Measurements from ENCODE around the gene IL31RA.

Gene IL31RA

DNA sequence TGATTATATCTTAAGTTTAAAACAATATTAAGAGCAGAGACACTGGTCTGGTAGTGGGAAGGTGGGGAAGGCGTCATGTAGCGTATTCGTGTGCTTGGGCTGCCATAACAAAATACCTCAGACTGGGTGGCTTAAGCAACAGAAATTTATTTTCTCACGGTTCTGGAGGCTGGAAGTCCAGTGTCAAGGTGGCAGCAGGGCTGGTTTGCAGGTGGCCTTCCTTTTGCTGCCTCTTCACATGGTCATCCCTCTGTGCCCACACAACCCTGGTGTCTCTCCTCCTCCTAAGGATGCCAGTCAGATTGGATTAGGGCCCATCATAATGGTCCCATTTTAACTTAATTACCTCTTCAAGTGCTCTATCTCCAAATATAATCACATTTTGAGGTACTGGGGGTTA, 9.6 kb downstream of the IL31RA start:
- DNase-seq = no peak

DNA sequence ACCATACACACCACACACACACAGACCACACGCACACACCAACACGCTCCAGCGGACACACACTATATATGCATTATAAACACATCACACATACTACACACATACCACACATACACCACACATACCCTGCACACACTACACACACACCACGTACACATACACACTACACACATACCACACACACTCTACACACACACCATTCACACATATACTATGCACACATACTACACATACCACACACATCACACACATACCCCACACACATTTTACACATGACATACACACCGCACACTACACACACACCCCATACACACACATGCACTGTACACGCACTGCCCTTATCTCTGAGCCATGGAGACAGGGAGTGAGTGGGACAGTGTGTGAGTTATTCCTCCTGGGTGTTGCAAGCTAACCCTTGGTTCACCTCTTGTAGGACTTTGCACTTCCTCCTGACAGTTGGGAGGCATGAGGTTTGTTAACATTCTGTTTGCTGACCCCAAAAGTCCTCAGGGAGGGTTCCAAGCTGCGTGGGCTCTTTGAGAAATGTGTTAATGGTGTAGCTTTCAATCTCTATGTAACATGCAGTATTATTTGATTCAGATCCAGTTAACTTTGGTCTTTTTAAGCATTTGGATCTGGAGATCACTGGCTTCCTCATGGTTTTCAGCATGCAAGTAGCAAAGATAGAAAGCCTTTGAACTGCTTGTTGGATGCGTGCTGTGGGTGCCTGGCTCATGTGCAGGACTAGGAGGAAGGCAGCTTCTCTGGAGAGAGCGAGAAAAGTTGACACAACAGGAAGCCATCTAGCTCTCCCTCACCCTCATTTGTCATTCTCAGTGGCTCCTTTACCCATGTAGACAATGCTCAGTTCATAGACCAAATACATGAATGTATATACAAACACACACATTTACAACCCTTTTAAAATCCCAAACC, 13.7 kb downstream of the IL31RA start:
- no peak for DNase-seq

DNA sequence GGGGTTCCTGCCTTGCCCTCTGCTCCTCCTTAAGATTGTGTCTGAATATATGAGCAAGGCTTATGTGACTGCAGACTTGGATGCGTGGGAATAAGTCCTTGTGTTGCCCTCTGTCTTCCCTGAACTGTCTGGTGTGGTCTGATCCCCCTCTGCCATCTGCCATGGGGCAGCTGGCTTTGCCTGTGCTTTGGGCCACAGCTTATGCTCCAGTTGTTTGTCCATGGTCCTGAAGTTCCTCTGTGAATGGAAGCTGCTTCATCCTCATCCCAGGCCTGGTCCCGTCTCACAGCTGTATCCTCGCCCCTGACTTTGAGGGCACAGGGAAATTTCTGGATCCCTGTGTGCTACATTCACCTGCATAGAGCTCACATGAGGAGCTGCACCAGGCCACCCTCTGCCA, 14.7 kb downstream of the IL31RA start:
- DNase-seq = no peak

DNA sequence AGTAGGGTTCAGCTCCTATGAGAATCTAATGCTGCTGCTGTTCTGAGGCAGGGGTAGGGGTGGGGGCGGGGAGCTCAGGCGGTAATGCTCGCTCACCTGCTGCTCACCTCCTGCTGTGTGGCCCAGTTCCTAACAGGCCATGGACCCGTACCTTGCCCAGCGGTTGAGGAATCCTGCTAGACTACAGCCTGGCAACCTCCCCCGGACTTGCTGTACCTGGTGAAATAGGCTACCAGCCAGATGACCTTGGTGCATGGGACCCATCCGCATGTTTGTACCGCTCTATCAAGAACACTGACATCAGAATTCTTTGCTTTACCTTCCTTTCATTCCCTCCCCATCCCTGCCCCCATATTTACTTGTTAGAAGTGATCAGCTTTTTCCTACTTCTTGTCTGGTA, 15.3 kb downstream of the IL31RA start:
- no peak for DNase-seq

DNA sequence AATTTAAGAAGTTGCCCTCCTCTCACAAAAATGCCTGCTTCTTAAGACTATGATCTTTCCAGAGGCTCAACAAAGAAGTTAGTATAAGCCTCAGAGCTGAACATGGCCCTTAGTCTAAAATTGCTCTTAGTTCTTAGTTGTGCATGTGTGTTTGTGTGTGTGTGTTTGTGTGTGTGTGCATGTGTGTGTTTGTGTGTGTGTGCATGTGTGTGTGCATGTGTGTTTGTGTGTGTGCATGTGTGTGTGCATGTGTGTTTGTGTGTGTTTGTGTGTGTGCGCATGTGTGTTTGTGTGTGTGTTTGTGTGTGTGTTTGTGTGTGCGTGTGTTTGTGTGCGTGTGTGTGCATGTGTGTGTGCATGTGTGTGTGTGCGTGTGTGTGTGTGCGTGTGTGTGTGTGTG, 15.8 kb downstream of the IL31RA start:
- no peak for DNase-seq

DNA sequence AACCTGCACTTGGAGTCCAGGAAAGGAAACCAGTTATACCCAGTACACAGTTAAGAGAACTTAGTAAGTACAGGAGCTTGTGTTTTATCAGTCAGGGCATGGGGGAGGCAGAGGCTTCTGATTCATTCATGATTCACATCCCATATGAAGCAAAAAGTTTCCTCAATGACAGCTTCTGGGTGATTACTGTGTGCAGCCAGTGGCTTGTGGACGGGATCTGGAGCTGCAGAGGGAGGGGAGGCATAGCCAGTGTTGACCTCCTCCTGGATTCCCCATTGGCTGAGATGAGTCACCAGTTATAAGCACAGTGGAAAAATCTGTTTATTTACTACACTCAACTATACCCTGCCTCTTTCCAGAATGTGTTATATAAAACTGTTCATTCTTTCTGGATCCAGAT, 17.7 kb downstream of the IL31RA start:
- DNase-seq = no peak

DNA sequence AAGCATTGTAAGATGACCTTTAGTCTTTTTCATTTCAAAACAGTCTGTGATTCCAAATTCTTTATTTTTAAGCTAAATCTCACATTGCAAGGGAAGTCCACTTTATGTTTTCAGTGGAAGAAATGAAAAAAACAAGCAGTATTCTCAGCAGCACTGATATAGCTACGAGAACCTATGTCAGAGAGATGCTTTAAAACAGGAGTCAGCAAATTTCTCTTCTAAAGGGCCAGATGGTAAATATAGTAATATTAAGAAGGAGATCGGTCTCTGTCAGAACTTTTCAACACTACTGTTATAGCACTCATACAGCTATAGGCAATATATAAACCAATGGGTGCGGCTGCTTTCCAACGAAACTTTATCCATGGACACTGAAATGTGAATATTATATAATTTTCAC, 18.7 kb downstream of the IL31RA start:
- no peak for DNase-seq

DNA sequence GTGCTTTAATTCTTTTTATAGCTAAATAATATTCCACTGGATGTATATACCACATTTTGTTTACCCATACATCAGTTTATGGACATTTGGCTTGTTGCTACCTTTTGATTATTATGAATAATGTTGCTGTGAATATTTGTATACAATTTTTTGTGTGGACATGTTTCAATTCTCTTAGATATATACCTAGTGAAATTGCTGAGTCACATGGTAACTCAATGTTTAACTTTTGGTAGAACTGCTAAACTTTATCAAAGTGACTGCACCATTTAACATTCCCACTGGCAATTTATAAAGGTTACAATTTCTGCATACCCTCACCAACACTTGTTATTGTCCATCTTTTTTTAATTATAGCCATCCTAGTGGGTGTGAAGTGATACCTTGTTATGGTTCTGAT, 22.1 kb downstream of the IL31RA start:
- no peak for DNase-seq

DNA sequence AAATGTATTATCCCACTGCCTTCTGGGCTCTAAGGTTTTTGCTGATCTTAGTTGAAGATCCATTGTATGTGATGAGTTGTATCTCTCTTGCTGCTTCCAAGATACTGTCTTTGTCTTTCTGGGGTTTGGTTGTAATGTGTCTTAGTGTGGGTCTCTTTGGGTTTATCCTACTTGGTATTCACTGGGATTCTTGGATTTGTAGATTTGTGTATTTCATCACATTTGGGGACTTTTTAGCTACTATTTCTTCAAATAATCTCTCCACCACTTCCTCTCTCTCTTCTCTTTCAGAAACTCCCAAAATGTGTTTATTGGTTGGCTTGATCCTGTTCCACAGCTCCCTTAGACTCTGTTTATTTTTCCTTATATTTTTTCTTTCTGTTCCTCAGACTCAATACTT, 26.5 kb downstream of the IL31RA start:
- no peak for DNase-seq

DNA sequence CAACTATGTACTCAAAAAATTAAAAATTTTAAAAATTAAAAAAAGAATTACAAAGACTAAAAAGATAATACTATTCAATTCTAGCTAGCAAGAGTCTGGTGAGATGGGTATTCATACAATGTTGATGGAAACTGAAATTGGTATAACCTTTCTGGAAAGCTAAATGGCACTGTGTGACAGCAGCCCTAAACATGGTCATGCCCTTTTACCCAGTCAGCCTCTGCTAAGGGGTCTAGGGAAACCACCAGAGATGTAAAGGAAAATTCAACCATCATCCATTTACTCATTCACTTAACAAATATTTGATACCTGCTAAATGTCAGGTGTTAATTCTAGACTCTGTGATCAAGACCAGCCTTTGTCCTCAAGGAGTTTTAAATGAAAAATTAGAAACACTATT, 29.3 kb downstream of the IL31RA start:
- DNase-seq = no peak

DNA sequence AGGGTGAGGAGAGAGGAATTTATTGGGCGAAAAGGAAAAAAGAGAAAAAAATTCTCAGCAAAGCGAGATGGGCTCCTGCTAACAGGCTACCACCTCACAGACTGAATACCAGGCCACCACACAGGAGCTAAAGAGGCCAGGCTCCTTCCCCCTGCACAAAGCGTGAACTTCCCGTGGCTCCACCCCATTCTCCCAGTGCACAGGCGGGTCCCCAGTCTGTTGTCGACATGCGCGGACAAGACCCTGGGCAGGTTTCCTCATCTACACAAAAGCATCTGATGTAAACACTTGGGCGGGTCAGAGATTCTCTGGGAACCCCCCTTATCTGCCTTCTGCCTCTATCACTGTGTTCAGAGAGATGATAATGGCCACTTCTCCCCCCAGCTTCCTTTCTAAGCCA, 34.2 kb downstream of the IL31RA start:
- DNase-seq = no peak

DNA sequence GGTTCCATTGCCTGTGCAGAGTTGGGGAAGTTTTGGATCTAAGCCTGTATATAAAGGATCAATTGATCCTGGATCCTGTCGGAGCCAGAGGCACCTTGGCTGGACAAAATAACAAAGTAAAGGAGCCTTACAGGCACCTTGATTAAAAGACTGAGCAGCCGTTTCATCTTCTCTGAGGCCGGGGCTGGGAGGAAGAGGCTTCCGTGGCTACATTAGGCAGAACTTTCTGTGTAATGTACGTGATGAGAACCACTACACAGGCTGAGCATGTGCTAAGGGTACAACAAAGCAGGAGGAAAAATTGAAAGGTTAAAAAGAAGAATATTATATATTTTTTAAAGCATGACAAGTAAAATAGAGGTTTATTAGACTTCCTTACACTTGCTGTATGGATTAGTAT, 37.0 kb downstream of the IL31RA start:
- DNase-seq = no peak

DNA sequence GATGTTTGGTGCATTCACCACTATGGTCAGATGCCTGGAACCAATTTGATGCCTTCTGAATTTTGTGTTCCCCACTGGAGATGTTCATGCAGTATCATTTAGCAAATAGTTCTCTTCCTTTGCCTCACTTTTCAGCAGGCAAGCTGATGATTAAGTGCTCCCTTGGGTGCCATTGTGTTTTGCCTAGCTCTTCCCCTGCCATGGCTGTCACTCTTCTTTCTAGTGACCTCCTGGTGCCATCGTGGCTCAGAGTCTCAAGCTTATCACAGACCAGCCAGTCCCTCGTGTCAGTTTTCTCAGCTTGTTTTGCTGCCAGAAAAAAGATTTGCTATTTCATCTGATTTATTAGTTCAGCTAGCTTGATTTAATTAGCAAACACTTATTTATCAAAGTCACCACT, 41.3 kb downstream of the IL31RA start:
- DNase-seq = no peak

DNA sequence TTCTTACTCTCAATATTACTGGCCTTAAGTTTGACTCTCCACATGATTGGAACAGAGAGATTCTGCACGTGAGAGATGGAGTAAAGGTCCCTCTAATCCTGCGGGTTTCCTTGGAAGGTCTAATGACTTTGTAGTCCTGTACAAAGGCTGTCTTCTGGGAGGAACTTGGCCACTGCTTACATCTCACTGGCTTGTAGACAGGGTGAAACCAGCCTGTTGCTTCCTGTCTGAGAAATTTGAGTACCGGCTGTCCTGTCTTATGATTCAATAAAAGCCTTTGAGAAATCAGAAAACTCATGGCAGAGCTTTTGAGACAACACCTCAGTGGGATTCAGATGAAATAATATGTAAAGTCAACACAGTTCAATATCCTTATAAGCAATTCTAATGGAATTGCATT, 43.0 kb downstream of the IL31RA start:
- DNase-seq = no peak

DNA sequence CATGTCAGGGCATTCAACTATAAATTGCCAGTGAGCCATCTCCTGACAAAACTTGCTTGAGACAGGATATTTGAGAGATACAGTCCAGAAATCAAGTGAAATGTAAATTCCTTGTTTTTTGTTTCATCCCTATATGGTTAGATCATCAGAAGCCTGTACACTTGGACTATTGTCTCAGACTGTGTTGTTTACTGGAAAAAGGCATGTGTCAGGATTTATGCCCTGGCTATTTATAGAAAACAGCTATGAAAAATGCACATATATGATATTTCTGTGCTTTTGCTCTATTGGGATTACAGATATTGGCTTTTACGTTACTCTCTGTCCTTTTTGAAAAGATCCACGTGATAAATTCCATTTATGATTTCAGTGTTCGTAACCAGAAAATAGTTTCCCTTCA, 44.2 kb downstream of the IL31RA start:
- DNase-seq = no peak

DNA sequence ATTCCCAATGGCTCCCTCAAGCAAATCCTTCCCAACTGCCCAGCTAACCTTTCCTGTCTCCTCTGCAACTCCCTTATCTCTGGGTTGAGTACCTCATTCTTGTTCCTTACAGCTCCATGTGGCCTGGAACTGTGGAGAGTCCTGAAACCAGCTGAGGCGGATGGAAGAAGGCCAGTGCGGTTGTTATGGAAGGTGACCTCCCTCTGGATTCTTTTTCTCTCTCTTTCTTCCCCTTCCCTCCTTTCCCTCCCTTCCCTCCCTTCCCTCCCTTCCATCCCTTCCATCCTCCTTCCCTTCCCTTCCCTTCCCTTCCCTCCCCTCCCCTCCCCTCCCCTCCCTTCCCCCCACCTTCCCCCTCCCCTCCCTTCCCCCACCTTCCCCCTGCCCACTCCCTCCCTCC, 45.1 kb downstream of the IL31RA start:
- DNase-seq = no peak

DNA sequence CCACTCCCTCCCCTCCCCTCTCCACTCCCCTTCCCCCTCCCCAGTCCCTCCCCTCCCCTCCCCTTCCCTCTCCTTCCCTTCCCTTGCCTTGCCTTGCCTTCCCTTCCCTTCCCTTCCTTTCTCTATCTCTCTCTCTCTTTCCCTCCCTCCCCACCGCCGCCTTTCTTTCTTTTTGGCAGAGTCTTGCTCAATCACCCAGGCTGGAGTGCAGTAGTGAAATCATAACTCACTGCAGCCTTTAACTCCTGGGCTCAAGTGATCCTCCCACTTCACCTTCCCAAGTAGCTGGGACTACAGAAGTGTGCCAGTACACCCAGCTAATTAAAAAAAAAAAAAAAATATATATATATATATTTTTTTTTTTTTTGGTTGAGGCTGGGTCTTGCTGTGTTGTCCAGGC, 45.5 kb downstream of the IL31RA start:
- DNase-seq = no peak

DNA sequence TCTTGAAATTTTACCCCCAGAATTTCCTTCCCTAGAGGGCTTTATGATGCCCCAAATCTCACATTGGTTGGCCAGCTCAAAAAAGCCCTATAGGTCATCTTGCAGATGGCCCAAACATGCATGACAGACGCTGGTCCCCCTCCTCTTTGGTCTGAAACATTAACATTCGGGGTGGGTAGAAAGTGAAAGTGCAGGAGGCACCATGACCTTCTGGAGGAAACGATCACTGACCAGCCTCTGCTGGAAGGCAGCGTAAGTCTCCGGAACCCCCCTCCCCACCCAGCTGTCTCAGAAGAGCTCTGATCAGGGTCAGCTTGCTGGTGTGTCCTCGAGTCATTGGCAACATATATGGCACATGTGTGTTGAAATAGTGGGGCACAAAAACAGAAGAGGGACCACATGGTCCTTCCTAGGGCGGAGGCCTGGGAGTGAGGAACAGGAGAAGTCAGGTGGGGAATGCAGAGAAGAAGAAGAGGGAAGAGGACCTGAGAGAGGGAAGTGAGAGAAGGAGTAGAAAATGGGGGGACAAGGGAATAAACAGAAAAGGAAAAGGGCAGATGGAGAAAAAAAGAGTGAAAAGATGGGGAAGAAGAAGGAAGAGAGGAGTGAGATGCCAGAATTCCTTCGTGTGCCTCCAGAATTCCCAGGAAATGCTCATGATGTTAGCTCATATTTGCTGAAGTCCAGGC, 46.2 kb downstream of the IL31RA start:
- no peak for DNase-seq

DNA sequence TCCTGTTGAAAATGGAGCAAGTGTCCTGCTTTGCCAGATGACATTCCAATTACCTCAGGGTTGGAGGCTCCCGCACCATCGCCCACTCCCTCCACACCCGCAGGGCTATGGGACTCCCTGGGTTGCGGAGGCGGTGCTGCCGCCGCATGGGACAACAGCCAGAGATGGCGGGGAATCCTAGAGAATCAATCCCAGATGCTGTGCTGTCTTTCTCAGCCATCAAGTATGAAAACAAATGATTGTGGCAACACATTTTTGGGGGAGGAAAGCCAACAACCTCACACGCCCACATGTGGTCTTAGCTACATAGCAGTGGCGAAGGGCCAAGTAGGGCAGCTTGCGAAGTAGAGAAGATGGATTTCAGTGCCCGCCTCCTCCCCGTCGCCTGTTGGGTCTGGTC, 46.7 kb downstream of the IL31RA start:
- no peak for DNase-seq

DNA sequence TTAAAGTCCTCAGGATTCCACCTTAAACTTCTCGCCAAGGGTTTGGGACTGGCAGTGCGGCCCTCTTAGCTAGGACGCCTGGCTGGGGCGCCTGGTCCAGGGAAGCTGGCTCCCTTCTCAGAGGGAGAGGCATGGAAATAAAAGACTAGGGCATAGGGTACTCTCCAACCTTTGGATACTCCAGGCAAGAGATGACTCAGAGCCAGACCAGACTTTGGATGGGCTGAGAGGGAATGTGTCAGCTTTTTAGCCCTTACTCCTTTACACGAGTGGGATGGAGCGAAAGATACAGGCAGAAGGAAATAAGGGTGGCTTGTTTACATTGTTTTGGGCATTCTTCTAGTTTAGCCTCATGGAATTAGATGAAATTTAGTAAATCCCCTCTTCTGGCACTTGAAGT, 48.2 kb downstream of the IL31RA start:
- no peak for DNase-seq

DNA sequence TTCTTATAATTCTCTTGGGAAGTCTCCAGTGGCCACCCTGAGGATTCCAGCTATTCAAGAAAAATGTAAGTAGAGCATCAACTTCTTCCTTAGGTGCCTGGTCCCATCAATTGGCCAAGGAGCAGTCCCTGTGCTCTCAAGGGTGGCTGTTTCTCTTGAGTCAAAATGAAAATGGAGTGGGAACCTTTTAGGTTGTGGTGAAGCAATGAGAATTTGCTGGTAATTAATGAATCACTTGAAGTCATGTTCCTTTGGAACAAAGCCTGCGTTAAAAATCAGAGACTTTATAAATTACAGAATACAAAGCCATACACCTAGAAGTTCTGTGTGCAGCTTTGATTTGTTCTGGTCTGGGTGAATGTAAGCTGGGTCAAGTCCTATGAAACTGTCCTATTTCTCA, 48.9 kb downstream of the IL31RA start:
- DNase-seq = no peak

DNA sequence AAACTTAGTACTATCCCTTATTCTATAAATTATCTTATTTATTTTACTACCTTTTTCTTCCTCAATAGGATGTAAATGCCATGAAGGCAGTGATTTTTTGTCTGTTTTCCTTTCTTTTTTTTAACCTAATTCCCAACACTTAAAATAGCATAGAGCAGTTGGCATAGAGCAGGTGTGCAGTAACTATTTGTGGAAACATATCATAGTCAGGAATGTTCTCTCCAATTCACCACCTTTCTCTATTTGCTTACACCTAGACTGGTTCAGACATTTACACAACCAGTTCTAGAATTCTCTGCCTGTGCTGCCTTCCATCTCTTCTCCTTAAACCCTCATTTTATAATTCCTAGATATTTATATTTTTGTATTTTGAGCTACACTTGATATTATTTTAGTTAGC, 49.6 kb downstream of the IL31RA start:
- DNase-seq = no peak

DNA sequence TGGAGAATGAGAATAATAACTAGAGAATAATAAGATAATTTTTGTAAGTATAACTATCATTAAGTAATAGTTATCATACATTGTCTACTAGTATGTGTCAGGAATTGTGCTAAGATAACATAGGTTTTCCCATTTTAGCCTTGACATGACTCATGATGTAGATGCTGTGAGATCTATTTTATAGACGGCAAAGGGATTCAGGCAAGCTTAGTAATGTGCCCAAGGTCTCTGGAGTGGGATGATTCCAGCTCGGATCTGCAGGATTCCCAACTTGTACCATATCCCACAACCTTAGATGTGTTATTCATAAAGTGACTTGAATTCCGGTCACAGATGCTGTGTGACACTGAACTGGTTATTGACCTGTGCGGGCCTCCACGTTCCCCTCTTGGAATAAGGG, 51.5 kb downstream of the IL31RA start:
- DNase-seq = no peak

DNA sequence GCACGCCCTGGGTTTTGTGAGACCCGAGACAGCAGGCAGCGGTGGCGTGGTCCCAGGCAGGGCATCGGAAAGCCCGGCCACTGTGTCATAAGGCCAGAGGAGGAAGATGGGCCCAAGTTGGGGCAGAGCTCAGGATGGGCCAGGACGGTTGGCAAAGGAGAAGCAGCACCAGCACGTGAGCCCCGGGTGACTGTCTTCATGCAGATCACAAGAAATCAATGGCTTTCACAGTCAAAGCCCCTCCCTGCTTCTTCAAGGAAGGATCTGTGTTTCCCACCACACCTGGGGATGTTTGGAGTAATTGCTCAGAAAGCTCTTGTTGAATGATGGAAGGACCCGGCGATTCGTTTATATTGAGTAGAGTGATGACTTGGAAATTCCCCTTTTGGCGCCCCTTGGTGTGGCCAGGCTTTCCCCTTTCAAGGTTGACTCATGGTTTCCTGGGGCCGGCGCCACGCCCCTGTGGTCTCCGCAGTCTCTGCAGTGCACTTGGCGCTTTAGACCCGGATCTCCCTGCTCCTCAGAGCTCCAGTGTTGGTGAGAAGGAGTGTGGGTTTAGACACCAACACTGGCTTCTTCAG, 52.1 kb downstream of the IL31RA start:
- DNase-seq = no peak

Measured in NCI-H526 treated with DMSO at 0.1 percent for 48 hours (cell line).